Lower leg skin (tissue), 4 donors: Measurements from ENCODE around the gene ASXL2. TPM values are rescaled to one million over a fixed set of nuclear protein-coding genes. Genes with fewer than 3 reads are reported as not detected.

Source experiments
- DNase-seq, 2 donors: peaks; one replicate each; pipeline ENCODE4 v3.0.0-alpha.2; 2019; ENCODE audit warnings: low spot score in 2 of 2
- H3K4me3 ChIP-seq: fragments of 200-600 bp; sonication (generic); 2 replicates; pipeline ENCODE4 v1.5.1; 2017; ENCODE audit warnings: mild to moderate bottlenecking, low read depth; ENCODE audit not compliant: poor library complexity, severe bottlenecking
- CTCF ChIP-seq, 3 donors: fragments of 450-650 bp; IDR thresholded peaks; one replicate each; pipeline ENCODE4 v1.5.1; 2016; ENCODE audit warnings: antibody characterized with exemption in 3 of 3, mild to moderate bottlenecking in 3 of 3, moderate library complexity in 2 of 3
- POLR2A ChIP-seq, 2 donors: fragments of 450-650 bp; IDR thresholded peaks; one replicate each; pipeline ENCODE4 v1.6.1; 2016 to 2017; ENCODE audit warnings: antibody characterized with exemption in 2 of 2, mild to moderate bottlenecking in 1 of 2, moderate library complexity in 1 of 2
- WGBS, 2 donors: methylation state at CpG; one replicate each; pipeline ENCODE4 v1.1.5; 2018; 5-methylcytosine and 5-hydroxymethylcytosine counted together
- intact Hi-C: fragments of 100-400 bp; cut with DNase I; formaldehyde crosslinking; loops from one replicate; pipeline ENCODE4 v1.15.0; 2023; ENCODE audit warnings: low total_unique reads
- total RNA-seq, 4 donors: library from RNA; depleted of rRNA; stranded (reverse); fragments of >200 nt; gene quantifications; one replicate each; pipeline ENCODE4 v1.1.0, GENCODE V29; 2016

ASXL2 gene
- total RNA-seq, 4 donors from 2014 or later: 15.1 to 21.4 (median 20.0) TPM

GRCh38 chr2:25872134-25872533 is 6.2 kb downstream of the ASXL2 start:
- WGBS, 2 donors: 97 to 99% methylated on average over 5 of the region's 5 CpGs
- H3K4me3 ChIP-seq: no peak overlapping the region
- no peak for DNase-seq
- intact Hi-C loops: no loop called here
- TF ChIP-seq POLR2A (IDR thresholded peaks at IDR 0.05): no peak
- TF ChIP-seq CTCF (IDR thresholded peaks at IDR 0.05): no peak

DNA sequence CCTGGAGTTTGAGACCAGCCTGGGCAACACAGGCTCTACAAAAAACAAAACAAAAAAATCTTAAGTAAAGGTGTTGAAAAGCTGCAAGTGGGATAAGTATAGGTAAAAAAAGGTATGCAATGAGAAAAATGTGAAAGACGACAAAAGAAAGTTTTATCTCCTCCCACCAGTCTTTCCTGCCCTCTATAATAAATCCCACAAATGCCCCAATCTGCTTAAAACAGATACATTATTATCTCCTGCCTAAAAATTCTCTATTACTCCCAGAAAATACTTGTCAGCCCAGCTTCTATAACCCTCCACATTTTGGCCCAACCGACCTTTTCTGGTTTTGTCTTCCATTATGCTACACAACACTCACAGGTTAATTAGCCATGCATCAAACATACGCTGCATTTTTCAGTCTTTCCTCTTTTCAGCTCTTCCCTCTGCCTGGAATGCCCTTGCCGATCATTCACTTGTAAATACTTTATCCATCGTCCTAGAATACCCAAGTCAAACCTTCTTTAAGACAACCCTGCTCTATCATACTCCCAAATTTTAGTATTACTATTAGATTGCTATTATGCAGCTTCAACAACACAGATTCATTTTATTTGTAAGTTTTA is 10.8 kb downstream of the ASXL2 start:
- H3K4me3 ChIP-seq: no peak overlapping the region
- 73 to 95% methylated on average over 5 of the region's 5 CpGs for WGBS, 2 donors
- TF ChIP-seq POLR2A (IDR thresholded peaks at IDR 0.05): no peak
- no peak for TF ChIP-seq CTCF (IDR thresholded peaks at IDR 0.05)
- no peak for DNase-seq
- intact Hi-C loops: no loop called here

DNA sequence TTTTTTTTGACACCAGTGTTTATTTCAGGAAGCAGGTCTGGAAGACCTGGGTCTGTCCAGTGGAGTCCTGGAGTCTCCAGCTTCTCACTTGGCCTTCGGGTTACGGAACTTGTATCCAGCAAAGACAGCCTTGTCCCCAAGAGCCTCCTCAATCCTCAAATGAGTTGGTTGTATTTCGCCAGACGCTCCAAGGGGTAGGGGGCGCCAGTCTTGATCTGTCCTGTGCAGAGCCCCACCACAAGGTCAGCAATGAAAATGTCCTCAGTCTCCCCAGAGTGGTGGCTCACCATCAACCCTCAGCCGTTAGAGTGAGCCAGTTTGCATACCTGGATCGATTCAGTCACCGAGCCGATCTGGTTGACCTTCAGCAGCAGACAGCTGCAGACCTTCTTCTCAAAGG is 21.9 kb downstream of the ASXL2 start:
- intact Hi-C loops: no loop called here
- WGBS, 2 donors: 91 to 98% methylated on average over 9 of the region's 9 CpGs
- no peak for TF ChIP-seq POLR2A (IDR thresholded peaks at IDR 0.05)
- no peak for TF ChIP-seq CTCF (IDR thresholded peaks at IDR 0.05)
- no peak for DNase-seq
- no peak overlapping the region for H3K4me3 ChIP-seq

DNA sequence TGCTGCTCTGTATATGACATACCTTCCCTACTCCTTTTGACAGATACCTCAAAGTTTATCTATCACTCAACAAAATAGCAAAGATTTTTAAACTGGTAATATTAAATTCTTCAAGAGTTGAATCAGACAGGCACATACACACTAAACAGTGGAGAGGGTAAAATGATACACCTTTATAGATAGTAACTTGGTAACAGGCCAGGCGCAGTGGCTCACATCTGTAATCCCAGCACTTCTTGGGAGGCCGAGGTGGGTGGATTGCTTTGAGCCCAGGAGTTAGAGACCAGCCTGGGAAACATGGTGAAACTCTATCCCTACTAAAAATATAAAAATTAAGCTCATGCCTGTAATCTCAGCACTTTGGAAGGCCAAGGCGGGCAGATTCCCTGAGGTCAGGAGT is 23.2 kb downstream of the ASXL2 start:
- DNase-seq: no peak
- TF ChIP-seq POLR2A (IDR thresholded peaks at IDR 0.05) (no peak), CTCF (IDR thresholded peaks at IDR 0.05) (no peak)
- WGBS, 2 donors: 94 to 96% methylated on average over 3 of the region's 3 CpGs
- intact Hi-C loops: no loop called here
- no peak overlapping the region for H3K4me3 ChIP-seq

- intact Hi-C loops: no loop called here
- no peak overlapping the region for H3K4me3 ChIP-seq
- DNase-seq: no peak
- WGBS, 2 donors: 76 to 84% methylated on average over 2 of the region's 2 CpGs
- no peak for TF ChIP-seq CTCF (IDR thresholded peaks at IDR 0.05)
- no peak for TF ChIP-seq POLR2A (IDR thresholded peaks at IDR 0.05)
Measured at GRCh38 chr2:25854613-25855012, 23.7 kb downstream of the ASXL2 start.

GRCh38 chr2:25853038-25853638 is 25.1 kb downstream of the ASXL2 start:
- intact Hi-C loops: no loop called here
- TF ChIP-seq POLR2A (IDR thresholded peaks at IDR 0.05) (no peak), CTCF (IDR thresholded peaks at IDR 0.05) (no peak)
- WGBS, 2 donors: 81 to 82% methylated on average over 5 of the region's 5 CpGs
- DNase-seq: no peak
- no peak overlapping the region for H3K4me3 ChIP-seq
